ENCODE data around the gene ANKRD42.

Gene ANKRD42

DNA sequence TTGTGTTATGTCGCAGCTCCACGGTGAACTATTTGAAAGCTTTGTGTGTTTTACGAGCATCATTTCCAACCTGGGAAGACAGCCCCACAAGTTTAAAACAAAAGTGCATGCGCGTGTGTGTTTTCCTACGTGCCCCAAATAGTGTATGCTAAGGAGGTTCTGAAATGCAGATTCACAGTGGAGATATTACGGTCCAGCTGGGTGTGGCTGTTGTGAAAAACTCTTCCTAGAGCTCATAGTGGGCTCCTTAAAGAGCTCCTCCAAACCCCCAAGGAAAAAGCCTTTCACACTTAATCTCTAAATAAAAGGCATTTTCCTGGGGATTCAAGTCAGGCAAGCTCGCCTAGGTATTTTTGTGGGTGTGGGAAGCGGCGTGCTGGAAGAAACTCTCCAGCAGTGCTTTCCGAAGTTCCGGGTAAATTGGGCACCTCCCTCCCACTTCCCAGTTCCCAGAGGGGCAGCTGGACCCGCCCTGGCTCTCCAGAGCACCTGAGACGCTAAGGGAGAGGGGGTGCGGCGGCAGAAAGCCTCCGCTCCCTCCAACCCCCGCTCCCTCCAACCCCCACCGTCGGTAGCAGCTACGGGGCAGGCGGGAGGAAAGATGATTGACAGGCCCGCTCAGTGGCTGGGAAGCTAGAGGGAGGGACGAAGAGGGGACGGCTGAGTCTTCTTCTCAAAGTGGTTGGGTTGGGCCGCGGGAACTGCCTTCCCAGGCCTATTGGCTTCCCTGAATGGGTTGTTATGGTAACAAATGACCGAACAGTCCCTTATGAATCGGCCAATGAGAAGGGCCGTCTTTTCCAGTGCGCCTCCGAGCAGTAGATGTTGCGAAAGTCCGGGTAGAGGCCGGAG is 37.1 kb upstream of the ANKRD42 start:
- peak overlapping the region; percentile 82 for H3K27ac ChIP-seq (ENCODE audit: low read length)
- H3K4me3 ChIP-seq (ENCODE audit: low read depth in 1 of 2, low read length in 2 of 2): peak overlapping the region; percentile 52 to 67
- ATAC-seq (ENCODE audit: insufficient read depth, low read depth): peak; percentile 90
- no peaks in the 10 kb centered on the region for H3K27me3 ChIP-seq (ENCODE audit: insufficient read depth, low read length, poor library complexity)
- H3K36me3 ChIP-seq (ENCODE audit: insufficient read depth, low read length): peaks cover 39% of the 10 kb centered on the region
- DNase-seq: peak; percentile 98
- peak overlapping the region; percentile 86 for H3K4me2 ChIP-seq (ENCODE audit: insufficient read depth, low read length)
- peak overlapping the region; percentile 85 for H2AFZ ChIP-seq (ENCODE audit: low read depth, low read length)
- H3K9ac ChIP-seq (ENCODE audit: low read depth, low read length): peak overlapping the region; percentile 82
- no peak for TF ChIP-seq CTCF (IDR thresholded peaks at IDR 0.05; ENCODE audit: borderline replicate concordance, extremely low read depth, low read length, poor library complexity, severe bottlenecking)
- no peak for TF ChIP-seq EZH2 (IDR thresholded peaks at IDR 0.05; ENCODE audit: borderline replicate concordance, low read depth, low read length, severe bottlenecking)
- H3K4me1 ChIP-seq (ENCODE audit: insufficient read depth, low read length): peaks cover 37% of the 10 kb centered on the region
- peaks cover 44% of the 10 kb centered on the region for H3K79me2 ChIP-seq (ENCODE audit: insufficient read depth, low read length)
- peaks cover 31% of the 10 kb centered on the region for H4K20me1 ChIP-seq (ENCODE audit: insufficient read depth, low read length)
- H3K9me3 ChIP-seq (ENCODE audit: insufficient read depth, low read length, severe bottlenecking): no peaks in the 10 kb centered on the region

DNA sequence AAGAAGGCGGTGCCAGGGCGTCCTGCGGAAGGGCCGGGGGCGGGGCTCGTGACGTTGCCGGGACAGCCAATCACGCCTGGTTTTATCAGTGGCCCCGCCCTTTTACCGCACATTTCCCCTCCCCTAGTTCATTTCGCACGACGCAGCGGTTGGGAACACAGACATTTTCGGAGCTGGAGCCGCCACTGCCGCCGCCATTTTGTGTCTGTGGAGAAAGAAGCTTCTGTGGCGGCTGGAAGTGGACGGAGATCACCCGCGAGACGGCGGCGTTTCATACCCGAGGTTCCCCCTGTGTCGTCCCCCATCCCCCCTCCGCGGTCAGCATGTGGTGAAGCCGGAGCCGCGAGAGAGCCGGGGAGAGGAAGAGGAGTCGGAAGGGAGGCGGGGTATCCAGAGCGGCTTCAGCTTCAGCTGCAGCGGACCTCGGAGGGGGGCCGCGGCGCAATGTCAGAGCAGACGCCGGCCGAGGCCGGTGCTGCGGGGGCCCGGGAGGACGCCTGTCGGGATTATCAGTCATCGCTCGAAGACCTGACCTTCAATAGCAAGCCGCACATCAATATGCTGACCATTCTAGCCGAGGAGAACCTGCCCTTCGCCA is 36.4 kb upstream of the ANKRD42 start, which contains the start of gene PCF11:
Gene PCF11 (plus strand): TSS at position 136 of the 598 bp plus-strand sequence. CDS start 309 bp downstream, at position 445.
- no peak for TF ChIP-seq EZH2 (IDR thresholded peaks at IDR 0.05; ENCODE audit: borderline replicate concordance, low read depth, low read length, severe bottlenecking)
- no peak for TF ChIP-seq CTCF (IDR thresholded peaks at IDR 0.05; ENCODE audit: borderline replicate concordance, extremely low read depth, low read length, poor library complexity, severe bottlenecking)
- peak within 1 kb of the TSS; percentile 91 for H3K27ac ChIP-seq (ENCODE audit: low read length)
- peaks cover 46% of the 10 kb centered on the region for H3K36me3 ChIP-seq (ENCODE audit: insufficient read depth, low read length)
- peaks cover 51% of the 10 kb centered on the region for H3K79me2 ChIP-seq (ENCODE audit: insufficient read depth, low read length)
- peak within 1 kb of the TSS; percentile 85 for H2AFZ ChIP-seq (ENCODE audit: low read depth, low read length)
- ATAC-seq (ENCODE audit: insufficient read depth, low read depth) (peak; percentile 32), DNase-seq (no peak)
- peak within 1 kb of the TSS; percentile 86 for H3K4me2 ChIP-seq (ENCODE audit: insufficient read depth, low read length)
- peak within 1 kb of the TSS; percentile 82 for H3K9ac ChIP-seq (ENCODE audit: low read depth, low read length)
- peaks cover 44% of the 10 kb centered on the region for H3K4me1 ChIP-seq (ENCODE audit: insufficient read depth, low read length)
- H3K27me3 ChIP-seq (ENCODE audit: insufficient read depth, low read length, poor library complexity): no peaks in the 10 kb centered on the region
- peak within 1 kb of the TSS; percentile 52 to 67 for H3K4me3 ChIP-seq (ENCODE audit: low read depth in 1 of 2, low read length in 2 of 2)
- peaks cover 38% of the 10 kb centered on the region for H4K20me1 ChIP-seq (ENCODE audit: insufficient read depth, low read length)
- H3K9me3 ChIP-seq (ENCODE audit: insufficient read depth, low read length, severe bottlenecking): no peaks in the 10 kb centered on the region

DNA sequence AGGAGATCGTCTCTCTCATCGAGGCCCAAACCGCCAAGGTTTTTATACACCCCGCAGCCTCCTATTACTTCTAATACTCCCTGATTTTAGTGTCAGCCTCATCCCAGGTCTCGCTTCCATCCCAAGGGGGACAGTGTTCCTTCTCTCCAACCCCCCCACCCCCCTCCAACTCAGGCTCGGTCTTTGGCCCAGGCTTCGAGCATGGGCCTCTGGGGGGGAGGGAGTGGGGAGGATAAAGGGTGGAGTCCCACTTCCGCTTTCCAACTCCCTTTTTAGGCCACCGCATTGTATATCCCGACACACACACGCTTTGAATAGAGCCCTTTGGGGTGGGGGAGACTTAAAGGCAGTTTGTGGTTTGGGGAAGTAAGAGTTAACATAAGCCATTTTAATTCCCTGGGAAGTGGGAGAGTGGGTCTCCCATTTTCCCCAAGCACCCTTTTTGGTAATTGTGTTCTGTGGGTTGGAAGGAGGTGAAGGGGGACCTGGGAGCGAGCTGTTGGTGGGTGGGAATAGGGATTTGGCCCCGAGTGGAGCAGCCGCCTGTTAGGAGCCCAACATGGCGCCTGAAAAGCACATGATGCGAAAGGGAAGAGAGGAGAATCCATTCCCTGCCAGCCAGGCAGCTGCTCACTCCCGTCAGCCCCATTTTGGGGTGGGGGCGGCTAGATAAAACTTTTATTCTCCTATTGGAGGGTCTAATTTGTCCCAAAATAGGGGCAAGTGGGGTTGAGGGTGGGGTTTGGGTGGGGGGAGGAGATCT is 35.7 kb upstream of the ANKRD42 start:
- peak overlapping the region; percentile 82 for H3K9ac ChIP-seq (ENCODE audit: low read depth, low read length)
- TF ChIP-seq CTCF (IDR thresholded peaks at IDR 0.05; ENCODE audit: borderline replicate concordance, extremely low read depth, low read length, poor library complexity, severe bottlenecking) (no peak), EZH2 (IDR thresholded peaks at IDR 0.05; ENCODE audit: borderline replicate concordance, low read depth, low read length, severe bottlenecking) (no peak)
- DNase-seq: peak; percentile 66
- ATAC-seq (ENCODE audit: insufficient read depth, low read depth): peak; percentile 17
- H3K79me2 ChIP-seq (ENCODE audit: insufficient read depth, low read length): peaks cover 58% of the 10 kb centered on the region
- no peaks in the 10 kb centered on the region for H3K9me3 ChIP-seq (ENCODE audit: insufficient read depth, low read length, severe bottlenecking)
- peaks cover 53% of the 10 kb centered on the region for H3K36me3 ChIP-seq (ENCODE audit: insufficient read depth, low read length)
- peak overlapping the region; percentile 80 for H3K4me2 ChIP-seq (ENCODE audit: insufficient read depth, low read length)
- peaks cover 48% of the 10 kb centered on the region for H3K4me1 ChIP-seq (ENCODE audit: insufficient read depth, low read length)
- peak overlapping the region; percentile 63 for H2AFZ ChIP-seq (ENCODE audit: low read depth, low read length)
- no peaks in the 10 kb centered on the region for H3K27me3 ChIP-seq (ENCODE audit: insufficient read depth, low read length, poor library complexity)
- peaks cover 42% of the 10 kb centered on the region for H4K20me1 ChIP-seq (ENCODE audit: insufficient read depth, low read length)
- H3K4me3 ChIP-seq (ENCODE audit: low read depth in 1 of 2, low read length in 2 of 2): peak overlapping the region; percentile 50 to 64
- peak overlapping the region; percentile 91 for H3K27ac ChIP-seq (ENCODE audit: low read length)

Data from DND-41 (cell line).